Stomach (tissue), 9 donors: Measurements from ENCODE around the gene SLC25A12. TPM values are rescaled to one million over a fixed set of nuclear protein-coding genes. Genes with fewer than 3 reads are reported as not detected.
"Not testable (repeated sequence)": the region's sequence is repeated elsewhere in the genome, so short reads cannot be mapped to it uniquely, and the experiment has no call there.

ENCODE experiments used
- DNase-seq, 2 donors: peaks; one replicate each; pipeline versions ENCODE4 v3.0.0 to v3.0.0-alpha.2; 2013 to 2019
- H3K27ac ChIP-seq, 5 donors: fragments of 200-600 bp in 4 of 5; sonication (generic) in 4 of 5; one replicate each; pipeline ENCODE4 v1.5.1; 2013 to 2019; ENCODE audit warnings: mild to moderate bottlenecking in 1 of 5, moderate library complexity in 1 of 5
- H3K27me3 ChIP-seq, 3 donors: fragments of 200-600 bp; sonication (generic); one replicate each; pipeline ENCODE4 v1.5.1; 2017 to 2019; ENCODE audit warnings: mixed run types in 1 of 3
- H3K36me3 ChIP-seq, 4 donors: fragments of 200-600 bp; sonication (generic); 1 replicate in 3 of 4; 2 replicates in 1 of 4; pipeline ENCODE4 v1.5.1; 2016 to 2019
- H3K4me1 ChIP-seq, 4 donors: fragments of 200-600 bp; sonication (generic); one replicate each; pipeline ENCODE4 v1.5.1; 2016 to 2019
- H3K4me3 ChIP-seq, 4 donors: fragments of 200-600 bp; sonication (generic) in 3 of 4; one replicate each; pipeline ENCODE4 v1.5.1; 2016 to 2019; ENCODE audit warnings: mild to moderate bottlenecking in 1 of 4
- H3K9me3 ChIP-seq, 4 donors: fragments of 200-600 bp; sonication (generic); one replicate each; pipeline ENCODE4 v1.5.1; 2016 to 2019
- CTCF ChIP-seq, 7 experiments: fragments of 450-650 bp in 4 of 7; fragments of 200-600 bp in 3 of 7; sonication (generic) in 3 of 7; IDR thresholded peaks; one replicate each; pipeline ENCODE4 v1.5.1; 2016 to 2019; ENCODE audit warnings: antibody characterized with exemption in 7 of 7, control low read depth in 2 of 7, mild to moderate bottlenecking in 1 of 7
- EP300 ChIP-seq: sonication (generic); formaldehyde crosslinking; IDR thresholded peaks from one replicate; pipeline ENCODE4 v1.6.1; 2017; ENCODE audit warnings: antibody characterized with exemption
- POLR2A ChIP-seq, 4 donors: fragments of 450-650 bp; IDR thresholded peaks; one replicate each; pipeline ENCODE4 v1.6.1; 2016; ENCODE audit warnings: antibody characterized with exemption in 4 of 4, control low read depth in 2 of 4, mild to moderate bottlenecking in 1 of 4, moderate library complexity in 1 of 4
- POLR2AphosphoS5 ChIP-seq, 3 donors: sonication (generic); formaldehyde crosslinking; IDR thresholded peaks; one replicate each; pipeline ENCODE4 v1.6.1; 2016; ENCODE audit warnings: antibody characterized with exemption in 3 of 3
- WGBS, 5 donors: extraction: QIAGEN DNeasy Blood & Tissue Kit in 3 of 5; methylation state at CpG; one replicate each; pipeline versions ENCODE4 v1.1.5 to v1.1.7; 2013 to 2018; 5-methylcytosine and 5-hydroxymethylcytosine counted together
- intact Hi-C: fragments of 100-400 bp; cut with DNase I; formaldehyde crosslinking; loops from one replicate; pipeline ENCODE4 v1.15.1; 2023; ENCODE audit warnings: low total_unique reads
- polyA plus RNA-seq, 3 donors: library from polyadenylated mRNA; stranded (reverse); fragments of 200-250 nt; gene quantifications; one replicate each; pipeline ENCODE4 v1.2.3, GENCODE V29; 2013
- total RNA-seq, 5 donors: library from RNA; depleted of rRNA; stranded (reverse); fragments of >200 nt; gene quantifications; one replicate each; pipeline versions ENCODE4 v1.1.0 to v1.2.3, GENCODE V29; 2014 to 2016
- donor health status: healthy with polysubstance abuse.
- donor health status: Bipolar disorder and iron deficiency.
- donor health status: healthy.

The SLC25A12 gene
- total and polyA plus RNA-seq, 8 donors = 10.1 to 53.6 (median 20.3) TPM

GRCh38 chr2:171772373-171772772 lies 121.7 kb downstream of the SLC25A12 start:
- no peak overlapping the region for H3K4me3 ChIP-seq
- H3K36me3 ChIP-seq = peaks cover 0 to 3% (median 0%) of the 10 kb centered on the region in 4 donors
- TF ChIP-seq EP300 = no peak
- no peak for TF ChIP-seq CTCF (IDR thresholded peaks at IDR 0.05)
- TF ChIP-seq POLR2A (IDR thresholded peaks at IDR 0.05) = no peak
- H3K27ac ChIP-seq = no peak overlapping the region
- 87 to 91% (median 90%) methylated on average over 5 of the region's 5 CpGs for WGBS, 5 donors
- intact Hi-C loops = no loop called here
- no peaks in the 10 kb centered on the region for H3K4me1 ChIP-seq
- peaks cover 0 to 10% (median 0%) of the 10 kb centered on the region in 4 donors for H3K9me3 ChIP-seq
- no peaks in the 10 kb centered on the region for H3K27me3 ChIP-seq
- no peak for DNase-seq

- no peak overlapping the region for H3K4me3 ChIP-seq
- peaks cover 0 to 4% (median 1%) of the 10 kb centered on the region in 4 donors for H3K36me3 ChIP-seq
- no peaks in the 10 kb centered on the region for H3K27me3 ChIP-seq
- intact Hi-C loops = no loop called here
- H3K27ac ChIP-seq = no peak overlapping the region
- H3K9me3 ChIP-seq = peaks cover 0 to 10% (median 0%) of the 10 kb centered on the region in 4 donors
- no peaks in the 10 kb centered on the region for H3K4me1 ChIP-seq
- no peak for DNase-seq
- no peak for TF ChIP-seq CTCF (IDR thresholded peaks at IDR 0.05)
These were observed 122.6 kb downstream of the SLC25A12 start for GRCh38 chr2:171771463-171771862.

- 89 to 95% (median 91%) methylated on average over 3 of the region's 3 CpGs for WGBS, 5 donors
- intact Hi-C loops = no loop called here
- Histone ChIP-seq H3K9me3 (no peaks in the 10 kb centered on the region), H3K36me3 (peaks cover 0 to 42% (median 36%) of the 10 kb centered on the region in 4 donors), H3K4me1 (no peaks in the 10 kb centered on the region), H3K27ac (no peak overlapping the region), H3K4me3 (no peak overlapping the region), H3K27me3 (no peaks in the 10 kb centered on the region)
- DNase-seq = no peak
- TF ChIP-seq CTCF (IDR thresholded peaks at IDR 0.05) = no peak
- no peak for TF ChIP-seq EP300
- no peak for TF ChIP-seq POLR2AphosphoS5 (IDR thresholded peaks at IDR 0.05)
- no peak for TF ChIP-seq POLR2A (IDR thresholded peaks at IDR 0.05)
These were observed 130.4 kb downstream of the SLC25A12 start for GRCh38 chr2:171763602-171764001.

- no peak overlapping the region for H3K4me3 ChIP-seq
- intact Hi-C loops = no loop called here
- 86 to 98% (median 97%) methylated on average over 2 of the region's 2 CpGs for WGBS, 5 donors
- TF ChIP-seq EP300 (no peak), CTCF (IDR thresholded peaks at IDR 0.05) (no peak), POLR2A (IDR thresholded peaks at IDR 0.05) (no peak), POLR2AphosphoS5 (IDR thresholded peaks at IDR 0.05) (no peak)
- no peaks in the 10 kb centered on the region for H3K27me3 ChIP-seq
- H3K9me3 ChIP-seq = no peaks in the 10 kb centered on the region
- no peak overlapping the region for H3K27ac ChIP-seq
- peaks cover 0 to 44% (median 37%) of the 10 kb centered on the region in 4 donors for H3K36me3 ChIP-seq
- H3K4me1 ChIP-seq = no peaks in the 10 kb centered on the region
- no peak for DNase-seq
These were observed 131.0 kb downstream of the SLC25A12 start for GRCh38 chr2:171762879-171763573.

GRCh38 chr2:171761176-171761575 lies 132.9 kb downstream of the SLC25A12 start:
- H3K27me3 ChIP-seq, DNase-seq, H3K4me3 ChIP-seq, H3K27ac ChIP-seq, intact Hi-C loops, H3K9me3 ChIP-seq, H3K4me1 ChIP-seq: not testable (repeated sequence)
- peaks cover 0 to 51% (median 34%) of the 10 kb centered on the region in 4 donors for H3K36me3 ChIP-seq
- WGBS, 5 donors = 92 to 97% (median 94%) methylated on average over 3 to 4 of the region's 4 CpGs

GRCh38 chr2:171758762-171759161 lies 135.3 kb downstream of the SLC25A12 start:
- H3K27me3 ChIP-seq, DNase-seq, H3K4me1 ChIP-seq, intact Hi-C loops, H3K9me3 ChIP-seq, H3K27ac ChIP-seq, H3K4me3 ChIP-seq: not testable (repeated sequence)
- peaks cover 0 to 72% (median 44%) of the 10 kb centered on the region in 4 donors for H3K36me3 ChIP-seq
- WGBS, 5 donors = 92 to 100% (median 100%) methylated on average over 1 of the region's 1 CpG
